ENCODE data around the gene UNC45A.

DNA sequence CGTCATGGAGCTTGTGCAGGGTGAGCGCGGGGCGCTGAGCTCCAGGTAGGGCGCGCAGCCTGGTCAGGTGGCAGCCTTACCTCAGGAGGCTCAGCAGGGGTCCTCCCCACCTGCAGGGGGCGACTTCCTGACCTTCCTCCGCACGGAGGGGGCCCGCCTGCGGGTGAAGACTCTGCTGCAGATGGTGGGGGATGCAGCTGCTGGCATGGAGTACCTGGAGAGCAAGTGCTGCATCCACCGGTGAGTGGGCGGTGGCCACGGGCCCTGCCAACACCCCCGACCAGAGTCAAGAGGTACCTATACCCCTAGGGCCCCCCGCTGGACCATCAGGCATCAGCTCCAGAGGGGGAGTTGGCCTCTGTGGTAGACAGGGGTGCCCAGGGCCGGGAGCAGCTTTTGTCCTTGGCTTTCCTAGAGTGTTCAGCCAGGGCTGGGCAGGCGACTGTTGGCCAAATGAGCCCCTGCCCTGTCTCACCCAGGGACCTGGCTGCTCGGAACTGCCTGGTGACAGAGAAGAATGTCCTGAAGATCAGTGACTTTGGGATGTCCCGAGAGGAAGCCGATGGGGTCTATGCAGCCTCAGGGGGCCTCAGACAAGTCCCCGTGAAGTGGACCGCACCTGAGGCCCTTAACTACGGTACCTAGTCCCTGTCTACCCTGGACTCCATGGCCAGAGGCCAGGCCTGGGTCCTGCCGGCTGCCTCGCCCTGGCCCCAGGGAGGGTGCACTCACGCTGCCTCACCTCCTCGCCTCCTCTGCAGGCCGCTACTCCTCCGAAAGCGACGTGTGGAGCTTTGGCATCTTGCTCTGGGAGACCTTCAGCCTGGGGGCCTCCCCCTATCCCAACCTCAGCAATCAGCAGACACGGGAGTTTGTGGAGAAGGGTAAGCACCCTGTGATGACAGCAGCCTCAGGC lies 41.7 kb upstream of the UNC45A start:
- TF ChIP-seq, protein P1, sequence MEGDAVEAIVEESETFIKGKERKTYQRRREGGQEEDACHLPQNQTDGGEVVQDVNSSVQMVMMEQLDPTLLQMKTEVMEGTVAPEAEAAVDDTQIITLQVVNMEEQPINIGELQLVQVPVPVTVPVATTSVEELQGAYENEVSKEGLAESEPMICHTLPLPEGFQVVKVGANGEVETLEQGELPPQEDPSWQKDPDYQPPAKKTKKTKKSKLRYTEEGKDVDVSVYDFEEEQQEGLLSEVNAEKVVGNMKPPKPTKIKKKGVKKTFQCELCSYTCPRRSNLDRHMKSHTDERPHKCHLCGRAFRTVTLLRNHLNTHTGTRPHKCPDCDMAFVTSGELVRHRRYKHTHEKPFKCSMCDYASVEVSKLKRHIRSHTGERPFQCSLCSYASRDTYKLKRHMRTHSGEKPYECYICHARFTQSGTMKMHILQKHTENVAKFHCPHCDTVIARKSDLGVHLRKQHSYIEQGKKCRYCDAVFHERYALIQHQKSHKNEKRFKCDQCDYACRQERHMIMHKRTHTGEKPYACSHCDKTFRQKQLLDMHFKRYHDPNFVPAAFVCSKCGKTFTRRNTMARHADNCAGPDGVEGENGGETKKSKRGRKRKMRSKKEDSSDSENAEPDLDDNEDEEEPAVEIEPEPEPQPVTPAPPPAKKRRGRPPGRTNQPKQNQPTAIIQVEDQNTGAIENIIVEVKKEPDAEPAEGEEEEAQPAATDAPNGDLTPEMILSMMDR (conservative IDR thresholded peaks at IDR 0.05; ENCODE audit: low read depth, low read length): no peak
- TF ChIP-seq USF2 (IDR thresholded peaks at IDR 0.05; ENCODE audit: low read depth, low read length) (no peak), RAD21 (IDR thresholded peaks at IDR 0.05; ENCODE audit: low read length) (no peak), MXI1 (IDR thresholded peaks at IDR 0.05; ENCODE audit: borderline replicate concordance, low read depth, low read length) (no peak)

Data from IMR-90 (cell line).